Amygdala (tissue), 56 donors: ENCODE measurements around the gene HOXD9.
A peak's percentile ranks its signal among the peaks of the same experiment; 100 is the strongest.

Experiments used
- DNase-seq, 56 donors: peaks; one replicate each; lab custom pipeline; 2025; lab: John Stamatoyannopoulos, UW

Gene HOXD9

GRCh38 chr2:176160986-176161824 is 38.7 kb downstream of the HOXD9 start:
- no peak for DNase-seq

DNA sequence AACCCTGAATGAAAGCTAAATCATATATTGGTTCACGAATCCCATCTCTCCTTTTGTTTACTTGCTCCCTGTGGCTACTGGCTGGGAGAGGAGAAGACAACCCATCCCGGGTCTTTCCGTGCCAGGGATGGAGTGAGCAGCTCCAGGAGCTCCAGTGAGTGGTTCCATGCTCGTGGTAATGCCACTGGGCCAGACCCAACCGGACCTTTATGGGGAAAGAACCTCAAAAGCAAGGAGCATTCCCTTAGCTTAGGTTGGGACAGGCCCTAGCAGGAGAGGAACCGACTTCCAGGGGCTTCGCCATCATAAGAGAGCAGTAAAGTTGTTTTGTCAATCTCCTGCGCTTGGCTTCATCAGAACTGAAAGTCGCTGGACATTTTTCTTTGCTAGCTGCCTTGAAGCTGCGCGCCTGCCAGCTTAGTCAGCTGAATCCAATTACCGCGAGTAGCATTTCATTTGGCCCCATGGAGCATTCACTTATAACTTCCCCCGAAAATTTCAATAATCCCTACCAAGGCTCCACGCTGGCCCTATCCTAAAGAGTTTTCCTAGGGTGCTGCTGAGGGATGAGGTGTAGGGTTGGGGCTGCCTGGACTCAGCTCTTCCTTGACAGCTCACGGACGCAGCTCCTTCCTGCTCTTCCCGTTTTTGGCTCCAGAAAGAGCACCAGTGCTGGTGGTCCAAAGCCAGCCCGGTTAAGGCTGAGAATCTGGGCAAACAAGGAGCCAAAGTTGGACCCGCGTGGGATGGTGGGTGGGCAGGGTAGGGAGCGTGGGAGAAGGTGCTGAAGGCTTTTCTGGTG is 39.5 kb downstream of the HOXD9 start:
- no peak for DNase-seq

- DNase-seq, result no peak
These were observed 40.6 kb downstream of the HOXD9 start for GRCh38 chr2:176162911-176163671.

DNA sequence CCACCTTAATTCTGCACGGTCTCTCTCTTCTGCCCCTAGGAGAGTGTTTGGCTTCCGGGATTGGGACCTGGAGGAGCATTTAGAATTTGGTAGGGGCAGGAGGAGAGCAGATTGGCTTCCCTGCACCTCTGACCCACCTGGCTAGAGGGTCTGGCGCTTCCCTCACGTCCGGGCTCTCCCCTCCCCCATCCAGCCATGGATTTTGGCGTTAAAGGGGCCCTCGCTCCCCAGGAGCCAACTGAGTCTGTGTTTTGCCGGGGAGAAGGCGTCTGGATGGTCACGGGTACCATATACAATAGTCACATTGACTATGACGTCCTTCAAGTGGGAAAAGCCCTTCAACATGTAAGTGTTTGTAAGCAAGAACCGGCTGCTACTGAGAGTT is 41.1 kb downstream of the HOXD9 start:
- DNase-seq, result no peak

GRCh38 chr2:176164201-176164600 is 41.7 kb downstream of the HOXD9 start:
- no peak for DNase-seq

DNA sequence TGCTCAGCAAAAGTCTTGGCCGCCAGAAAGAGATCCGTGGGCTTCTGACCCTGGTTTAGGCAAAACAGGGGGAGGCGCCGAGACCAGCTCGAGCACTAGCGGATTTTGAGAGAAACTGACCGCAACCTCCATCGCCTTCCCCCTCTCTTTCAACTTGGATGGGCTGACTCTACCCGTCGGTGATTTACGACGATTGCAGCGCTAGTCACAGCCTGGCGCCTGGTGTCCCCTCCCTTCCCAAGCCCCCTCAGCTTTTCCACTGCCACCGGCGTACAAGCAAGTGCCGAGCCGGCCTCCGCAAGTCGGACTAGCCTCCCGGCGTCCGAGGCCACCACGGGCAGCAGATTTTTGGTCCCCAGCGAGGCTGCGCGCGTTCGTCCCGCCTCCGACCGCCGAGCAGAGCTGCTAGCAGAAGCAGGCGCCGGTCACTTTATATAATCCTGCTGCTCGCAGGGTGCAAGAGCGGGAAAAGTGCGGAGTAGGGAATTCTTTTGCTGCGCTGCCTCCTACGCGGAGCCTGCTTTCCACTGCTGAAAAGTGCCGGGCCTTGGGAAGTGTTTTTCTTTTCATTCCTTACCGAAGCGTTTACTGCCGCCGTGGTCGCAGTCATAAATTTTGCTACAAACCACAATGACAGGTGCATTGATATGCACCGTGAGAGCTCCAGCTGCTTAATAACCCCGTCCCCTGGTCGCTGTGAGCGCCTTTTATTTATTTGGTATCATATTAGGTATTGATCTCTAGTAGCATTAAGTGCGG is 42.3 kb downstream of the HOXD9 start:
- no peak for DNase-seq

DNA sequence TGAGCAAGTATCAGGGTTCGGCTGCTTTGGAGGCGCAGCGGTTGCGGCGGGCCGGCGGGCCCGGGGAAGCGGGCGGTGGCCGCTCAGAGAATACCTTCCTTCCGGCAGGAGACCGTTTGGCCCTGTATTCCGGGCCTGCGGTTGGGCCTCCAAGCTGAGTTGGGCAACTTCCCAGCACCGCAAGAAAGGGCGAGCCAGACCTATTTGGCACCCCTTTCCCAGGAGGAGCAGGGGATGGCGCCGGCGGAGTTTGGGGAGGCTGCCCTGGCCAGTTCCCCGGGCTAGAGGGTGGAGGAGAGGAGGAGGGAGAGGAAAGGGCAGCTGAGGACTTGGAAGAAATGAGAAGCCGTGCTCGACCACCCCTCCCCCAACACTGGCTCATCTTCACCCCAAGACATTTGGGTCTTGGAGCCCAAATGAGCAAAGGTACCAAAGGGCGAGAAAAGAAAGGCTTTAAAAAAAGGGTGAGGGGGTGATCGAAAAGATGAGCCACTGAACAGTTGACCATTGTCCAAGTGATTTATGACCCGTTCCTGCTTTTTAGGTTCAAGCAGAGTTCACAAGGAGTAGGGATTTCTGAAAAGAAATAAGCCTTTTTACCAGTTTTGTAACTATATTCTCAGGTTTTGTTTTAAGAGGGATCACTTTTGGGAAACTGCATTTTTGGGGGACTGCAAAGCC is 43.0 kb downstream of the HOXD9 start:
- no peak for DNase-seq

DNA sequence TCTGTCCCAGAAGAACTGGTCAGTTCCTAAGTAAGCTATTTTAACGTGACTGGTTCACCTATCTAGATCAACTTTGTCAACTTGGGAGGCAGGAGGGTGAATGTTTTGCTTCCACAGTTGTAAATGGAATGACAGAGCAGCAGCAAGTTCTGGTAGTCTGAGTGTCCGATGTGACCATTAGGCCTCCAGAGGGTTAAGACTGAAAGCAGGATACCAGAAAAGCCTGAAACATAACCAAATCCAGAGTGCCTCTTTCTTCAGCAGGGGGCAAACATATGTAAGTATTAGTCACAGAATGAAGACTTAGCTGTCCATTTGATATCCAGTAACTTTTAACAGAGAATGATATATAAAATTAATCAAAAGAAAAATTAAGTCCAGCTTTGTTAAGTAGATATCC is 43.8 kb downstream of the HOXD9 start:
- DNase-seq, result no peak

- DNase-seq, result no peak
These were observed 44.9 kb downstream of the HOXD9 start for GRCh38 chr2:176167398-176167797.

DNA sequence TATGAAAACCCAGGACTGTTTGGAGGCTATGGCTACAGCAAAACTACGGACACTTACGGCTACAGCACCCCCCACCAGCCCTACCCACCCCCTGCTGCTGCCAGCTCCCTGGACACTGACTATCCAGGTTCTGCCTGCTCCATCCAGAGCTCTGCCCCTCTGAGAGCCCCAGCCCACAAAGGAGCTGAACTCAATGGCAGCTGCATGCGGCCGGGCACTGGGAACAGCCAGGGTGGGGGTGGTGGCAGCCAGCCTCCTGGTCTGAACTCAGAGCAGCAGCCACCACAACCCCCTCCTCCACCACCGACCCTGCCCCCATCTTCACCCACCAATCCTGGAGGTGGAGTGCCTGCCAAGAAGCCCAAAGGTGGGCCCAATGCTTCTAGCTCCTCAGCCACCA is 46.7 kb downstream of the HOXD9 start:
- no peak for DNase-seq

- no peak for DNase-seq
These were observed 47.2 kb downstream of the HOXD9 start for GRCh38 chr2:176169711-176170110.

- no peak for DNase-seq
These were observed 48.2 kb downstream of the HOXD9 start for GRCh38 chr2:176170602-176171305.

DNA sequence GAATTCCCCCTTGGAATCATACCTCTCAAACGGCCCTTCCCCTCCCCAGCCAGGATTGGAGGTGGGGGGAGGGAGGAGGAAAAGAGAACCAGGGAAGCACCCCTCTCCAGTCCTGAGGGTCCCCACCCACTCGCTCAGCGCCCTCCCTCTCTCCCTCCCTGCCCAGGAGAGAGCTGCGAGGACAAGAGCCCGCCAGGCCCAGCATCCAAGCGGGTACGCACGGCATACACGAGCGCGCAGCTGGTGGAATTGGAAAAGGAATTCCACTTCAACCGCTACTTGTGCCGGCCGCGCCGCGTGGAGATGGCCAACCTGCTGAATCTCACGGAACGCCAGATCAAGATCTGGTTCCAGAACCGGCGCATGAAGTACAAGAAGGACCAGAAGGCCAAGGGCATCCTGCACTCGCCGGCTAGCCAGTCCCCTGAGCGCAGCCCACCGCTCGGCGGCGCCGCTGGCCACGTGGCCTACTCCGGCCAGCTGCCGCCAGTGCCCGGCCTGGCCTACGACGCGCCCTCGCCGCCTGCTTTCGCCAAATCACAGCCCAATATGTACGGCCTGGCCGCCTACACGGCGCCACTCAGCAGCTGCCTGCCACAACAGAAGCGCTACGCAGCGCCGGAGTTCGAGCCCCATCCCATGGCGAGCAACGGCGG is 49.0 kb downstream of the HOXD9 start:
- peak in 11 of 56 donors; percentile 7 to 54 (median 20) for DNase-seq

GRCh38 chr2:176172007-176172894 is 49.7 kb downstream of the HOXD9 start:
- no peak for DNase-seq

GRCh38 chr2:176172895-176173566 is 50.5 kb downstream of the HOXD9 start:
- DNase-seq, result no peak

- no peak for DNase-seq
These were observed 51.3 kb downstream of the HOXD9 start for GRCh38 chr2:176173567-176174381.
